Activated CD4-positive, alpha-beta T cell treated with anti-CD3 and anti-CD28 coated beads, Interleukin-2, amount 50 U/mL, for 24 hours (primary cell): ENCODE results near the gene TEKT3.

Source experiments
- DNase-seq, 2 donors: peaks; one replicate each; pipeline ENCODE4 v3.0.0-alpha.2; 2020; ENCODE audit warnings: low read depth in 1 of 2, low spot score in 1 of 2

The TEKT3 gene

DNA sequence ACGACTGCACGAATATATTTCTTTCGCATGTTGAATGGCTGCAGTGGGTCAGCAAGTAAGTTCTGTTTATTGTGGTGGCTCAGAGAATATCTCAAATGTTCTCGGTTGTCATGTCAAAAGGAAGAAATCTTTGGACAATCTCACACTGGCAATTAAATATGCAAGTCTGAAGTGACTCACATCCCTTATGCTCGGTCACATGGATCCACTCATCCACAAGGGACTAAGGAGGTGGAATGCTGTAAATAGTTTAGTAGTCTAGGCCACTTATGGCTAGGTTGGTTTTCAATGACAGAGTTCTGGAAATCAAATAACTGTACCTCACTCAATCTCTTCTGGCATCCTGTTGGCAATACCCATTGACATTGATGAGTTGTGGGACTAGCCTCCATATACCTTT lies 43.2 kb downstream of the TEKT3 start:
- no peak for DNase-seq

DNA sequence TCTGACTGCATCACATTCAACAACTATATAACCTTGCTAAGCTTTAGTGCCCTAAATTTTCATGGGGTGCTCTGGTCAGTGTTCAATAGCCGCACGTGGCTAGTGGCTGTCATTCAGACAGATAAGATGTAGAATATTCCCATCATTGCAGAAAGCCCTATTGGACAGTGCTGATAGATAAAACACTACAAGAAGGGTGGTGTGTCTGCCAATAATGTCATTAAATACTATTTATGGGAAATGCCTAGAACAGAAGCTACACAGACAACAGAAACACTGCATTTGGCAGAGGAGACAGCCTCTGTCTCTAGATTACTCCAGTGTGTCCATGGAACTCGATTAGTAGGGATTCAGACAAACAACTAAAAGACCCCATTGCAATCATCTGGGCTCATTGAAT lies 47.8 kb downstream of the TEKT3 start:
- no peak for DNase-seq

DNA sequence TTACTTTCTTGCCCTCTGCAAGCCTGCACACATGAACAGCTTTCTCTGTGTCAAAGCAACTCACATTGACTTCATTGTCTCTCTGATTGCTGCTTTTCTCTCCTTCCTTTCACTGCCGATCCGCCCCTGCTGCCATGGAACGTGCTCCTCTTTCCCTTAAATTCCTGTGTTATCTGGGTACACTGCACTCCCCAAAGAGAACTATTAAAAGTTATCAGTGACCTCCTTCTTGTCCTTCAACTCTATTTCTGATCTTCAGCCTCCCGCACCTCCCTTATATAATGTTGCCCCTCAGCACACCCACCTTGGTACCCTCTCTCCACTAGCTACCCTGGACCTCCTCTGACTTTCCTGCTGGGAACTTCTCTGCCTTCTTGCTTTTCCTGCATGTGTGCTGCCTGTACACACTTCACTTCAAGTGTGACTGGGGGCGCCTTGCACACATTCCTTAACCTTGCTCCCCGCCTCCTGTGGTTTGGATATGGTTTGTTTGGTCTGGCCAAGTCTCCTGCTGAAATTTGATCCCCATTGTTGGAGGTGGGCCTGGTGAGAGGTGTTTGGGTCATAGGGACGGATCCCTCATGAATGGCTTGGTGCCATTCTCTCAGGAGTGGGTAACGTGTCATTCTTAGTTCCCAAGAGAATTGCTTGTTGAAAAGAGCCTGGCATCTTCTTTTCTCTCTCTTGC lies 49.6 kb downstream of the TEKT3 start:
- no peak for DNase-seq

DNA sequence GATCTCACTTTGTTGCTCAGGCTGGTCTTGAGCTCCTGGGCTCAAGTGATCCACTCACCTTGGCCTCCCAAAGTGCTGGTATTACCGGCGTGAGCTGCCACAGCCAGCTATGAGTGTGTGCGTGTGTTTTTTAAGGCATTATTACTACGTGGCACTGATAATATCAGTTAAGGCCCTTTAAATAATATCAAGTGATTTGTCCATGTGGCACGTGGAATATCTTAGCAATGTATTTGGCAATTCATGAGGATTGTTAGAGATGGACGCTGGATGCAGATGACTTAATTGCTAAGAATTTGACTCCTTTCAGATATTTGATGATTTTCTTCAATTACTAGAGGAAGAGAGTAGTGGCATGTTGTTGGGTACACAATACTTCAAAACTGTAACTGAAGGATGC lies 50.8 kb downstream of the TEKT3 start:
- no peak for DNase-seq

DNA sequence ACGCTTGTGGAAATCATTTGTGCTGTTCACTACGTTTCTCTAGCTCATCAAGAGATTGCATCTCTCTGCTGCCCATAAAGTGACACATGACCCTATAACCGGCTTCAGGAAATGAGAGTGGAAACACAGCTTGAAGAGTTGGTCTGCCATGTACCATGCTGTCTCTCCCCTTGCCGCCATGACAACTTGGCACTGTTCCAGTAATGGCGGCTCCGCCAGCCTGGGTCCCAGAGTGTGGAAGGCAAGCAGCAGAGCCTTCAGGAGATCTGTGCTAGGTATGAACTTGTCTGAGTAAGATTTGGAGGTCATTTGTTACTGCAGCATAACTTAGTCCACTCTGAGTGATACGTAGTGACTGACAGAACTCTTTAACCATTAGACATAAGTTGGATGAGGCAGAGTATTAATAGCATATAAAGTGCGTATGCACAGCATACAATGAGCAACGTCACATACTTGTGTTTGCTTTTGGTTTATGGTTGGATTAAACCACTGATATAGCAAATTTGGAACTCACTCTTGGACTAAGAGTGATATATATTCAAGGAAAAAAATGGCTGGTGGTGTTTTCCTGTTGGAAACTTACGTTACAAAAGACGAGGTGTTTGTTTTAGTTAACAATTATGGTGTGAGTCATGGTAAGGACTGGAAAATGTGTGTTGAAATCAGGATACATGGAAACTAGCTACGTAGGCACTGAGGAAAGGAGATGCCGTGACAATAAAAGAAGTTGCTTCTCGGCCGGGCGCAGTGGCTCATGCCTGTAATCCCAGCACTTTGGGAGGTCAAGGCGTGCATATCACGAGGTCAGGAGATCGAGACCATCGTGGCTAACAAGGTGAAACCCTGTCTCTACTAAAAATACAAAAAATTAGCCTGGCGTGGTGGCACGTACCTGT lies 51.9 kb downstream of the TEKT3 start:
- DNase-seq, result no peak

DNA sequence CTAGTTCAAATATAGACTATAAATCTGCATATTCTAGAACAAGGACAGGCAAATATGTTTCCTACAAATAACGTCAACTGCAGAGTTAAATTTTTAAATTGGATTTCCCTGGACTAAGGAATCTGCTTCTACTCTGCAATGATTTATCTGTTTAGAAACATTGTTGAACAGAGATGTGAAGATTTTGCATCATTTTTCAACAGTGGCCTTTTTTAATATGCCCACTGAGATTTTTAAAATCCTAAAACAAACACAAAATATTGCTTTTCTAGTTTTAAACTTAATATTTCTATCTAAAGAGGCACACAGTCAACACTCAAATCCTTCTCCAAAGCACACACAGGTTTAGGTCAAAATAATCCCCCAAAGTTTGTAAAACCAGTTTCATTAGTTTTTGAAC lies 52.5 kb downstream of the TEKT3 start:
- no peak for DNase-seq

DNA sequence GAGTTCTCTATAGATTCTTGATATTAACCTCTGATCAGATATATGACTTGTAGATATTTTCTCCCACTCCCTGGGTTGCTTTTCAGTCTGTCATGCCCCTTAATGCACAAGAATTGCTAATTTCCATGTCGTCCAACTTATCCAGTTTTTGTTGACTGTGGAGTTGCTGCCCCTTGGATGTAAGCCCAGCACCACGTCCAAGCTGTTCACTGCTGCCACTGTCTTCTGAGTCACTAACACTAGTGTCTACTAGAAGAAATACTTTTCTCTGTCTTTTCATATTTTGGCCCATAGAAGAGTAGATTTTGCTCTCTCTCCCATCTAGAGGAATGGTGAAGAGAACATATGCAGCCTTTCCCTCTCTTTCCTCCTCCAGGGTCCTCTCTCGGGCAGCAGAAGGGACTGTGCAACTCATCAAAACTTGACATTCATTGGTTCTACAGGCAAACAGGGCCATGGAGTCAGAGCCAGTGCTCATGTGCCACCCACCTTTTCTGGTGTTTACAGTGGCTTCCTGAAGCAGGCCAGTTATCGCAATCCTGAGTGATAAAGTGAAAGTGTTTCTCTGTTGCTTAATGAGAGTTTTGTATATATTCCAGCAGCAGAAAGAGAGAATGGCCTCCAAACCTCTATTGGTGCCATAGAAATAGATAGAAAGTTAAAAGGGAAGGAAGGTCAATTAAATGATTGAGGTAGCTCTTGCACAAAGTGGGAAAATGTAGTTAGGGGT lies 53.7 kb downstream of the TEKT3 start:
- DNase-seq, result no peak

DNA sequence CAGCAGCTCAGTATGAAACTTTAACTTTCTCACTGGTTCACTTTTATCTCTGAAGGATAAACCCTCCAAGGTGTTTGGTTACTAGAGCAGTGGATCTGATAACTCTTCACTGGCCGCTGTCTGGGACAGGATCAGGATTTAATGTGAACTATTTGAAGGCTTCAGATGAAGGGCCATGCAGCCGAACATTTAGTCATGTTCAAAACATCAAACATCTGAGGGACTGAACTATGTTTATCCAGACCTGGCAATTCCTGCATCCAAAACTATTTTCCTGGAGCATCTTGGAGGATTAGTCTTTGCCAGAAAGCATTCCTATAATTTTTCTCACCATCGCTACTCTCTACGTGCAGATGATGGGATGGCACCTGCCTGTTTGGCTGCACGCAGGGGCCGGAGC lies 55.9 kb downstream of the TEKT3 start:
- DNase-seq, result no peak

DNA sequence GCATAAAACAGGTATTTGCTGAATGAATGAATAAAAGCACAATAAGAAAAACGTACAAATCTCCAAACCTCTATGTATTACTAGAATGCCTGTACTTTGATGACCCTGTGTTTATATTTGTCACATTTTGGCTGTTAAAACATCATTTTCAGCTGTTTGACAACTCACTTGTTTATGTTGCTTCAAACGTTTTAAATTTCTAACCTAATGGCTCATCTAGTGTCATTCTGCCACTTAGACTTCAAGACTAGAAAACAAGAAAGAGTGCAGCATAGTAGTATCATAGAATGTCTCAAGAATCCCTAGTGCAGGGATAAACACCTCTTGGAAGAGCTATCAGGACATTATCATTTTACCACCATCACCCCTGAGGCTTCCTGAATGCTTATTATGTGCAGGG lies 56.9 kb downstream of the TEKT3 start:
- DNase-seq, result no peak

DNA sequence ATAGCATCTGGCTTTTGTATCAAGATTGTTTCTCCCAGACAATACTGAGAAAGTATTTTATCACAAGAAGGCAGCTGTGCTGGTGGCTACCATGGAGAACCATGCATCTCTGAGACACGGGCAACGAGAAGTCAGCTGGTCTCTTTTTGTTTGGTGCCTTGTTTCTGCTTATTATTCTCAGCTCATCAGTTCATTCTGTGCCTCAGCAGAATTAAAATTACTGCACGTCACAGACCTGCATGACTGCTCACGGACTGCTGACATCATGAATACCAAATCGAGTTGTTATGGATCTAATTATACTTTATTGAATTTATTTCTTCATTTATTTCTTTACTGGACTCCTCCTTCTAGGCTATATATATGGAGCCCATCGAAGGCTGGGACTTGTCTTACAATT lies 57.3 kb downstream of the TEKT3 start:
- no peak for DNase-seq

DNA sequence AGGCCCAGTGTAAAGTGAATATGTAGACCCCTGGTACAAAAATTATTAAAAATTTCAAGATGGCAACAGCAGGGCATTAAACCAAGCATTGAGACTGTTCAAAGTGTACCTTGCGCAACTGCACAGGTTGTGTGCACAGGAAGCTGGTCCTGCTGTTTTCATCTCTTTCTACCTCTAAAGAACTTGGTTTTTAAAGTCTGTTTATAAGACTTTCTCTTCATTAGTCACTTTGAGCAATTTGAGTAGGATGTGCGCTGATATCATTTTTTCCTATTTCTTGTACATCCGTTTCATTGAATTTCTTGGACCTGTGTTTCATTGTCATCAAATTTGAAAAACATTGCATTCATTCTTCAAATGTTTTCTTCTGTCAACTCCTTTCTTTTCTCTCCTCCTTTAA lies 59.5 kb downstream of the TEKT3 start:
- no peak for DNase-seq

DNA sequence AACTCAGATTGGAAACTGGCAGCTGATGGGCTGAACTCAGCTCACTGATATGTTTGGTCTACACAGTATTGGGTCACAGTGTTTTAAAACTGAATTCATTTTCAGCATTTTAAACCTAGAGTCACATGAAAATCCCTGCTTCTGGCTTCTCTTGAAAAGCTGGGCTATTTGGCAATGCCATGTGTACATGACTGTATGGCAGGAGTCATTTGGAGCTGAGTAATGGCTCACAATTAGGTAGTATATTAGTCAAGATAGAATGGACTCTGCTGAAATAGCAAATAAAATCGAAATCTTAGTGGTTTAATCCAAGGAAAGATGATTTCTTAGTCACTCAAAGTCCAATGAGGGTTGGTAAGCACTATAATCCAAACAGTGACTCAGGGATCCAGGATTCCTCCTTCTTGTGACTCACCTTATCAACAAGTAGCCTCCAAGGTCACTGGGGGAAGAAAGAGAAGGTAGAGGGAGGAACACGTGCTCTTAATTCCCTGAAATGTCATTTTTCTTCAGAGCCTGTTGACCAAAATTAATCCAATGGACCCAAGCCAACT lies 62.4 kb downstream of the TEKT3 start:
- DNase-seq, result no peak

DNA sequence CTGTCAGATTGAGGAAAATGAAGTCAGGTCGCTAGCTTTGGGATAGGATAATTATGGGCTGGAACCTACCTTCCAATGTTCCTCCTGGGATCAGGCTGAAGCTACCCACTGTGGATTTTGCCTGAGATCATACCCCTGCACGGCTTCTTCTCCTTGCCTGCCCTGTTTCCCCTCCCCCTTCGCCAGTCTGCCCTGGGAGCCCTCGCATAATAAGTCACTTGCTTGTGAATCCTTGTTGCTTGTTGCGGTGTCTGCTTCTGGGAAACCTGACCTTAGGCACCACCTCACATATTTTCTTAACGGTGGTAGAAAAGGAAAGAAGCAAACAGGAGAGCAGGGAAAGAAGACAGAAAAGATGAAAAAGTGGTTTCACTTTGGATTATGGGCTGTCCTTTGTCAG lies 63.0 kb downstream of the TEKT3 start:
- DNase-seq, result no peak

DNA sequence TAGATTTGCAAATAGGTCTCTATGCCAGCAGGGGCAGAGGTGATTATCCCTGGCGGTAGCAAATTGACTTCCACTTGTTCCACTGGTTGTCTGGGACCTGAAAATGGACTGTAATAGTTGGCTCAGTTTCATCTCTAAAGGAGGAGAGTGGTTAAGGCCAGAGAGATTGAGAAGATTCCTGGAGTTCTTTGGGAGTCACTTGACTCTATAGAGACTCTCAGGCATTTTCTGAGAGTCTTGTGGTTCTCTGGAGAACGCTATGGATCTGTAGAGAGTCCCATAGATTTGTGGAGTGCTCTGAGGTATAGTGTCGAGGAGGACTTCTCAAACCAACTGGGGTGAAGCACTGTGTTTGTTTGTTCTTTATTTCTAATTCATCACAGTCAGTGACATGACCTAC lies 67.4 kb downstream of the TEKT3 start:
- DNase-seq, result no peak

DNA sequence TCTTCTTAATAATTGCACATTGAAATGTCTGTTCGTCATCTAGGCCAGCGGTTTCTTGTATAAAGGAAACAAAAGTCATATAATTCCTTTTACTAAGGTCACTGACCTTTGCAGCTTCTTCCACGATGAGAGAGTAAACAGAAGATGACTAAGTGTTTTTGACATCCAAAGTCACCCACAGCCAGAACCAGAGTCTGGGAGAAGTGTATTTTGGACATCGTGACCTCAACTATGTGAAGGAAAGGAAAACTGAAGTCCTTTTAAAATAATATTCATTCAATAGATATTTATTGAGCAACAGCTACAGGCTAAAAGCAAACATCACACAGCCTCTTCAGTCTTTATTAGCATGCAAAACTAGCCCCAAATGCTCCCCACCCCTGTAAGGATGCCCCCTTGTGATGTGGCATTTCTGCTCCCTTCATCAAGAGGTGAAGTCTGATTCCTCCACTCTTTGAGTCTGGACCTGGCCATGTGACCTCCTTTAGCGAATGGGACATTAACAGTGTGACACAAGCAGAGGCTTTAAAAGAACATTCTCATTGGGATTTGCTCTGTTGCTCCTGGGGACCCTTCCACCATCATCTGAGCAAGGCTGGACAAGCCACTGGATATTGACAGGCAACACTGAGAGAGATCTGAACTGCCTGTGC lies 68.1 kb downstream of the TEKT3 start:
- no peak for DNase-seq

DNA sequence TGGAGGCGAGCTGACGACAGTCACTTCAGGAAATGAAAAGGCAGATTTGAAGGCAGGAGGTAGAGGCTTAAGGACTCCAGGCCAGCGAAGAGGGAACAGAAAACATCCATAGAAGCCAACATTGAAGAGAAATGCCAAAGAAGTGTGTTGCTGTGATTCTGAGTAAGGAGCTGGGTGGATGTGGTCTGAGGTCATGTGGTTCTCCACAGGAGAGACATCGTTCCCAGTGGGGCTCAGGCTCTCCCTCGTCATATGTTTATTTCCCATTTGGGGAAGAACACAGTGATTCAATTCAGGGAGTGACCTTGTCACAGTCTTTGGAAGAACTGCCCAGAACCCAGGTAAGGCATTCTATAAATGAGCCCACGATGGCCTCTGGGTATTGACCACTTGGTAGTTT lies 69.7 kb downstream of the TEKT3 start:
- DNase-seq, result no peak

DNA sequence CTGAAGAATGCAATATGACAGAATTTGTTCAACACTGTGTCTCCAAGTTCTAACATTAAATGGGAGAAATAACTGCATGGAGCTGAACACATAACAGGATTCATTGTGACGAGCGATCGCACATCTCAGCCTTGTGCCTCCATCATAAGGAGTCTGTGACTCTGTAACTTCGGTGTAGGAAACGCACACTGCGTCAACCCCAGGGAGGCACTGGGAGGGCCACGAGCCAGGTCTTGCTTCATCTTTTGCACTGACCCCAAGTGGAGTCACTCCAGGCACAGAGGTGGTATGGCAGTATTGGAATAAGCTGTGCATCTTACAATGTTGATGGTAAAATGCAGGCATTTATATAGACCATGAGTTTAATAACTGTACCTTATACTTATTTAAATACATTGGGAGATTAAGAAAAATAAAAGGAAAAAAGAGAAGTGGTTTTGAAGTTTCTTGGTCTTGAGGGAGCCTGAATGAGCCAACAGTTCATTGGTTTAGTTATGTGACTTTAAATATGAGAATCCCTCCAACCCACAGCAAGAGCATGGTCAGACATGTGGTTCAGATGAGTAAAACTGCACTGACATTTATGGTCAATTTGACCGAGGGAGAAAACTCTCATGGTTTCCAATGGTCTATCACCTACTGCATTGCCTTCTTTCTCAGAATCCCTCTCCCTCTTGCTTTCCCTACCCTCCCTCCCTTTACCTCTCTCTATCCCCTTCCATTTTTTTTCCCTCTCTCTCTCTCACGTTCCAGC lies 70.6 kb downstream of the TEKT3 start:
- no peak for DNase-seq

DNA sequence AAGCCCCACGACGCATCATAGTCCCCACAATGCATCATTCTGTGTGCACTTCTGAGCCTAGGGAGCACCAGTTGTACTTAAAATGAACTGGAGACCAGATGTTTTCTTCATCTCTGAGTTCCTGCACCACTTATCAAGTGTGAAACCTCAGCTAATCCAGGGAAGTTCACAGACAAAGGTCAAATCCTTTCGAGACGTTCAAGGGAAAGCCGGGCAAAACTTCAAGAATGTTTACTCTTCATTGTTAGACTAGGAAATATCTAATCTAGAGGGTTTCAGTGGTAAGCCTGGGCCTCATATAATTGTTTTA lies 71.7 kb downstream of the TEKT3 start:
- no peak for DNase-seq

DNA sequence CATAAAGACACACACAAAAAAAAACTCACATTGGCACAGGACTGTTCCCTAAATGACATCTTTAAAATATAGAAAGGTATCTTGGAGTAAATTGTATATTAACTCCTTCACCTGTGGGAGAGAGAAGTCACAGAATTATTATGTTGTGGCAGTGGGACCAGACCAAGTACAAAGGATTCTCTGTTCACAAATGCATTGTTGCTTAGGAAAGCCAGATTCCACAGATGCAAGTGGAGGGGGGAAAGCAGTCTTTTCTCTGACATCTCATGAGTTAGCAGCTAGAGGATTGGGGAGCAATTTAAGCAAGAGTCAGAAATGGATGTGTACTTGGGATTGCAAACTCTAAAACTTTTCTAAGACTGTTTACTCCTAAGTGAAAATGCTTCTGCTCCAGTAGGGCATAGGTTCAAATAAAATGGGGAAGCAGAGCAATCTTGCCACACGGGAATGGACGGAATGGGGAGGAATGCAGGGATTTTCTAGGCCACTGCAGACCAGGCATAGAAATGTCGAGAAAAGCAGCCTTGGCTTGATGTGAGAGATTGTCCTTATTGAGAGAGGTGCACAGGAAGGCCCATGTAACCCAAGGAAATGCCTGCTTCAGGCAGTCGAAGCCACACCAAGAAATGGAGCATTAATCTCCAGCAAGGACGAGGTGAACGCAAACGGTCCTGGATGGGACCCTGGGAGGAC lies 72.2 kb downstream of the TEKT3 start:
- DNase-seq, result no peak

DNA sequence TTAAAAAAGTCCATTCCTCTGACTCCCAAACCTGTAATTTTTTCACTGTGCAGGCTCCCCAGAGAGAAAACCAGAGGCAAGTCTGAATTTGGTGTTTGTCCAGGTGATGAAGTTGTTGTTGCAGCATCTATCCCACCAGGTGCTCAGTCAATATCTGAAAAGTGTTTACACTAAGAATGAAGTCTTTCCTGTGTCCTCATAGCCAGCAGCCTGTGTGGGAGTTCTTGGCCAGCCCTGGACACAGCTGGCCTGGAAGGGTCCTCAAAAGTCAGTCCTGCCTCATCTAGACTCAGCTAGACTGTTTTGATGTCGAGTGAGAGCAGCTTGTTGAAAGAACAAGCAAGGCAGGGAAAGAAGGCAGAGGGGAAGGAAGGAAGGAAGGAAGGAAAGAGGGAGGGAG lies 72.9 kb downstream of the TEKT3 start:
- no peak for DNase-seq
